Right atrium auricular region (tissue), 2 donors: ENCODE measurements around the gene AIRE. TPM values are rescaled to one million over a fixed set of nuclear protein-coding genes. Genes with fewer than 3 reads are reported as not detected.

ENCODE experiments used
- DNase-seq: peaks from one replicate; pipeline ENCODE4 v3.0.0-alpha.2; 2019; ENCODE audit warnings: low spot score
- H3K27ac ChIP-seq, 2 donors: fragments of 200-600 bp; sonication (generic); 1 replicate in 1 of 2; 2 replicates in 1 of 2; pipeline ENCODE4 v1.5.1; 2016 to 2019
- H3K27me3 ChIP-seq, 2 donors: fragments of 200-600 bp; sonication (generic); one replicate each; pipeline versions ENCODE4 v1.5.1 to v1.6.0; 2017 to 2019
- H3K36me3 ChIP-seq: fragments of 200-600 bp; sonication (generic); one replicate; pipeline ENCODE4 v1.5.1; 2016
- H3K4me1 ChIP-seq, 2 donors: fragments of 200-600 bp; sonication (generic); one replicate each; pipeline versions ENCODE4 v1.5.1 to v1.6.0; 2017 to 2019
- H3K4me3 ChIP-seq, 2 donors: fragments of 200-600 bp; sonication (generic); 1 replicate in 1 of 2; 2 replicates in 1 of 2; pipeline ENCODE4 v1.5.1; 2017 to 2019; ENCODE audit warnings: mild to moderate bottlenecking in 1 of 2, moderate library complexity in 1 of 2
- H3K9me3 ChIP-seq, 2 donors: fragments of 200-600 bp; sonication (generic); one replicate each; pipeline ENCODE4 v1.5.1; 2019
- CTCF ChIP-seq, 2 donors: fragments of 200-600 bp; sonication (generic); IDR thresholded peaks; one replicate each; pipeline ENCODE4 v1.5.1; 2019; ENCODE audit warnings: antibody characterized with exemption in 2 of 2
- total RNA-seq, 2 donors: library from RNA; depleted of rRNA; stranded (reverse); fragments of >200 nt; gene quantifications; one replicate each; pipeline ENCODE4 v1.1.0, GENCODE V29; 2016

The AIRE gene
- total RNA-seq, 2 donors from 2014 or later: not detected

- TF ChIP-seq CTCF (IDR thresholded peaks at IDR 0.05): no peak
- H3K27ac ChIP-seq: no peak within 1 kb of the TSS
- no peak for DNase-seq
- H3K36me3 ChIP-seq: no peaks in the 10 kb centered on the region
- H3K27me3 ChIP-seq: no peaks in the 10 kb centered on the region
- H3K4me3 ChIP-seq: no peak within 1 kb of the TSS
- H3K9me3 ChIP-seq: peaks cover 0 to 6% of the 10 kb centered on the region in 2 donors
- H3K4me1 ChIP-seq: no peaks in the 10 kb centered on the region
These were observed 23.9 kb upstream of the AIRE start, which contains the start of gene DNMT3L for GRCh38 chr21:44261675-44262295. TSS of gene DNMT3L (minus strand) at chr21:44261897. CDS start at chr21:44261259, 638 bp downstream.

GRCh38 chr21:44262338-44263056 lies 23.2 kb upstream of the AIRE start:
- Histone ChIP-seq H3K4me3 (no peak overlapping the region), H3K9me3 (peaks cover 0 to 6% of the 10 kb centered on the region in 2 donors), H3K4me1 (no peaks in the 10 kb centered on the region), H3K27me3 (no peaks in the 10 kb centered on the region), H3K36me3 (no peaks in the 10 kb centered on the region), H3K27ac (no peak overlapping the region)
- no peak for TF ChIP-seq CTCF (IDR thresholded peaks at IDR 0.05)
- DNase-seq: no peak

GRCh38 chr21:44263221-44263760 lies 22.4 kb upstream of the AIRE start:
- Histone ChIP-seq H3K4me3 (no peak overlapping the region), H3K27ac (no peak overlapping the region), H3K9me3 (peaks cover 0 to 6% of the 10 kb centered on the region in 2 donors), H3K4me1 (no peaks in the 10 kb centered on the region), H3K36me3 (no peaks in the 10 kb centered on the region), H3K27me3 (no peaks in the 10 kb centered on the region)
- no peak for DNase-seq
- TF ChIP-seq CTCF (IDR thresholded peaks at IDR 0.05): no peak

- DNase-seq: no peak
- H3K4me1 ChIP-seq: no peaks in the 10 kb centered on the region
- no peaks in the 10 kb centered on the region for H3K27me3 ChIP-seq
- no peak for TF ChIP-seq CTCF (IDR thresholded peaks at IDR 0.05)
- no peak overlapping the region for H3K4me3 ChIP-seq
- no peak overlapping the region for H3K27ac ChIP-seq
- H3K9me3 ChIP-seq: peaks cover 0 to 6% of the 10 kb centered on the region in 2 donors
- no peaks in the 10 kb centered on the region for H3K36me3 ChIP-seq
These were observed 21.9 kb upstream of the AIRE start for GRCh38 chr21:44263768-44264167.

- no peak overlapping the region for H3K4me3 ChIP-seq
- H3K4me1 ChIP-seq: no peaks in the 10 kb centered on the region
- TF ChIP-seq CTCF (IDR thresholded peaks at IDR 0.05): no peak
- H3K9me3 ChIP-seq: no peaks in the 10 kb centered on the region
- H3K27ac ChIP-seq: no peak overlapping the region
- no peaks in the 10 kb centered on the region for H3K27me3 ChIP-seq
- no peaks in the 10 kb centered on the region for H3K36me3 ChIP-seq
- DNase-seq: no peak
These were observed 19.9 kb upstream of the AIRE start for GRCh38 chr21:44265734-44266270.
